NT2/D1 (cell line): ENCODE measurements around the gene CUTA.
"Not testable (repeated sequence)": the region's sequence is repeated elsewhere in the genome, so short reads cannot be mapped to it uniquely, and the experiment has no call there.

Experiments used
- SUZ12 ChIP-seq: IDR thresholded peaks from 2 replicates; pipeline ENCODE4 v1.6.1; 2011; ENCODE audit not compliant: insufficient read length, insufficient read depth; ENCODE audit errors: extremely low read depth
- YY1 ChIP-seq: IDR thresholded peaks from 2 replicates; pipeline ENCODE4 v1.6.1; 2011; ENCODE audit not compliant: insufficient read length, insufficient read depth
- ZNF274 ChIP-seq: IDR thresholded peaks from 2 replicates; pipeline ENCODE4 v1.6.1; 2011; ENCODE audit warnings: mild to moderate bottlenecking, low read depth, low read length

DNA sequence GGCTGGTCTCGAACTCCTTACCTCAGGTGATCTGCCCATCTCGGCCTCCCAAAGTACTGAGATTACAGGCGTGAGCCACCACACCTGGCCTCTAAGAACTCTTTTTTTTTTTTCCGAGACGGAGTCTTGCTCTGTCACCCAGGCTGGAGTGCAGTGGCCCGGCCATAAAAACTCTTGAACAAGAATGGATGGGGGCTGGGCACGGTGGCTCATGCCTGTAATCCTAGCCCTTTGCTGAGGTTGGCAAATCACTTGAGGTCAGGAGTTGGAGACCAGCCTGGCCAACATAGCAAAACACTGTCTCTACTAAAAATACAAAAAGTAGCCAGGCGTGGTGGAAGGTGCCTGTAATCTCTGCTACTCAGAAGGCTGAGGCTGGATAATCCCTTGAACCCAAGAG lies 46.0 kb downstream of the CUTA start:
- not testable (repeated sequence) for TF ChIP-seq SUZ12, YY1, ZNF274
